OCI-M1 (cell line): ENCODE results near the gene HK3.
"Not testable (repeated sequence)": the region's sequence is repeated elsewhere in the genome, so short reads cannot be mapped to it uniquely, and the experiment has no call there.

ENCODE experiments used
- DNase-seq: peaks from one replicate; lab custom pipeline; 2025; lab: John Stamatoyannopoulos, UW

Gene HK3

DNA sequence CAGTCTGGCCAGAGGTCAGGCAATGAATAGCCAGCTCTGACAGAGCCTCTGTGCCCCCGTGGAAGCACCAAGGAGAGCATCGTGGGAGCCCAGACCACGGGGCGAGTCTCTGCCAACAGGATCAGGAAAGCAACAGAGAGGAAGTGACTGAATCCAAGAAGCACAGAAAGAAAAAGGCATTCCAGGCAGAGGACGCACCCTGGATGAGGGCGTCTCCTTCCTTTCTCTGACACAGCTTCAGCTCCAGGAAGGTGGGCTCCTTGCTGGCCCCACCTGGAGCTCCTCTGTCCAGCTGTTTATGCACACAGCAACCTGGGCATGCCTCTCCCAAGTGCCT is 16.6 kb downstream of the HK3 start:
- DNase-seq: no peak

DNA sequence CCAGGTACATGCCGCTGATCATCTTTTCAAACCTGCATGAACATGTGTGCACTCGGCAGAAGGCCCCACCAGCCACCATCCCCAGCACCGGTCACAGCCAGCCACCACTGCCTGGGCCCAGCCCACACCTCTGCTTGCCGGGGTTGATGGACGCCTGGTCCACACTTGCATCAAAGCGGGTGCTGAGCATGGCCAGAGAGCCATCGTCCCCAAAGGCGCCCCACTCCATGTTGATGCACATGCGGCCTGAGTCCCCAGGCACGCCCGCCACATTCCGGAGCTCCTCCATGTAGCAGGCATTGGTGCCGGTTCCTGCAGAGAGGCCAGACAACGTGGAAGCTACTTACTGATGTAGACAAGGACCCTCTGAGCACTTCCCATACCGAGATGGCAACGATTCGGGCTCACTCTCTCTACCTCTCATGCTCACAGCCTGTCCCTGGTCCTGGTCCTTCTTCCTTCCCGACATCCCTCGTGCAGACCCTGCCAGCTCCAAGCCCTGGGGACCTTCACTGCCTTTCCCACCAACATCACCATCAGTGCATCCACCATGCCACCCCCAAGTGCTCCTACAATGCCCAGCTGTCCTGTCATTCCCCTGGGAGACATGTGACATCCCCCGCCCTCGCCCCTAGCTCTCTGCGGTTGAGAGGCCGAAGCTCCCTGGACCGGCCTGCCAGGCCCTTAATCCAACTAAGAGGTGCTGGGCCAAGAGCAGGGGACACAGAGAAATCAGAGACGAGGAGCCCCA is 17.2 kb downstream of the HK3 start:
- no peak for DNase-seq

DNA sequence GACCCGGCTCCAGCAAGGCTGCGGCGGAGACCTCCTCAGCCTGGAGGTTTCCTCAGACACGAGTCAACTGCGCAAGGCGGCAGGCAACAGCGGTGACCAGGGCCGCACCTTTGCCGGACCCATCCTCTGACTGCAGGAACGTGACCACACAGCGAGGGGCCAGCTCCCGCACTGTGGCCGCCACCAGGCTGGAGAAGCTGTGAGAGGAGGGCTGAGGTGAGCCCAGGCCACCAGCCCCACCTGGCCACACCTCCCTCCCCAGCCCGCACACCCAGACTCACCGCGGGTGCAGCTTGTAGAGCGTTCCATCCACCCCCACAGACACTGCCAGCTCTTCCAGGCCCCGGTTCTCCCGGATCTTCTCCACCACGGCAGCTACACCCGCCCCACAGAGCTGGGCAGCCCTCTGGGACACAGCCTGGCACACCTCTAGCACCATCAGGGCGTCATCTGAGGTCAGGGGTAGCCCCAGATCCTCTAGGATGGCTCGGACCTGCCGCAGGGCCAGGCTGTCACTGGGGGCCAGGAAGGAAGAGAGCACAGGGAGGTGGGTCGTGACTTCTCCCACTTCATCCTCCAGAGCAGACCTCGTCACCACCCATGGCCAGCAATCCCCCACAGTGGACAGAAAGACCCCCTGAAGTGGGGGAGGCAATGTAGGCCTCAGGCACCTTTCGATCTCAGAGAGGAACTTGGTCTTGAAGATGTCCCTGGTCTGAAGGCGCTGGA is 18.0 kb downstream of the HK3 start:
- DNase-seq: no peak

DNA sequence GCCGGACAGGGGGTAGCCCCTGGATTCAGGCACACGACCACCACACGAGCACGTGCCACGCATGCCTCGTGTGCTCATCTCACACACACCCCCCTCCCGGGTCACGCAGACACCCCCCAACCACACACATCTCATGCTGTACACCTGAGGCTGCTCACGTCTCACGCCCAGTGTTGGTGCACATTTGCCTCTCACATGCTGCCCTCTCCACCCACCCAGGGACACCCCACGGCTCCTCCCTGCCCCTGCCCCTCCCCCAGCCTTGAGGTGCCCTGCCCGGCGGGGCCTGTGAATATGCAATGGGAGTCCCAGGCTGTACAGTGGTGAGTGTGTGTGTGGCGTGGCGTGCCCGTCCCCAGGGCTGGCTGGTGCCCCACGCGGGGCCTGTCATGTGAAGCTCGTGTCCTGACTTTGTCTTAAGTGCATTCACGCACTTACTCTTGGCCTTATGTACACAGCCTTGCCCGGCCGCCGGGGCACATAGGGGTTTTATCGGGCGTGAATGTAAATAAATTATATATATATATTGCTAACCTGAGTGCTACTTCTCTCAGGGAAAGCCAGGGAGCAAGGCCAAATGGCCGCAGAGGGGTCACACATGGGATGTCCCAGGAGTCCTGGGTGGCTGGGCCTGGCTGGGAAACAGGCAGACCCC is 18.7 kb downstream of the HK3 start:
- DNase-seq: no peak

DNA sequence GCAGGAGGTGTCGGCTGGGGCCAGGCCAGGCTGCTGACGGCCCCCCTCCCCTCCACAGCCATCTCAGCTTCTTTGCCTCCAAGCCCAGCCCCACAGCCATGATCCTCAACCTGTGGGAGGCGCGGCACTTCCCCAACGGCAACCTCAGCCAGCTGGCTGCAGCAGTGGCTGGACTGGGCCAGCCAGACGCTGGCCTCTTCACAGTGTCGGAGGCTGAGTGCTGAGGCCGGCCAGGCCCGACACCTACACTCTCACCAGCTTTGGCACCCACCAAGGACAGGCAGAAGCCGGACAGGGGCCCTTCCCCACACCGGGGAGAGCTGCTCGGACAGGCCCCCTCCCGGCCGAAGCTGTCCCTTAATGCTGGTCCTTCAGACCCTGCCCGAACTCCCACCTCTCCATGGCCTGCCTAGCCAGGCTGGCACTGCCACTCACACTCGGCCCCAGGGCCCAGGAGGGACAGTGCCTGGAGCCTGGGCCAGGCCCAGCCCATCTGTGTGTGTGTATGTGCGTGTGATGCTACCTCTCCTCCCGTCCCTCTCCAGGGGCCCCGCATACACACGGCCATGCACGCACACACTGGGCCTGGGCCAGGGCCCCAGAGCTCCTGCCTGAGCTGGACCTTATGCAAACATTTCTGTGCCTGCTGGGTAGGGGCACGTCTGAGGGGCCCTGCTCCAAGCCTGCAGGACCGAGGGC is 19.3 kb downstream of the HK3 start:
- no peak for DNase-seq

DNA sequence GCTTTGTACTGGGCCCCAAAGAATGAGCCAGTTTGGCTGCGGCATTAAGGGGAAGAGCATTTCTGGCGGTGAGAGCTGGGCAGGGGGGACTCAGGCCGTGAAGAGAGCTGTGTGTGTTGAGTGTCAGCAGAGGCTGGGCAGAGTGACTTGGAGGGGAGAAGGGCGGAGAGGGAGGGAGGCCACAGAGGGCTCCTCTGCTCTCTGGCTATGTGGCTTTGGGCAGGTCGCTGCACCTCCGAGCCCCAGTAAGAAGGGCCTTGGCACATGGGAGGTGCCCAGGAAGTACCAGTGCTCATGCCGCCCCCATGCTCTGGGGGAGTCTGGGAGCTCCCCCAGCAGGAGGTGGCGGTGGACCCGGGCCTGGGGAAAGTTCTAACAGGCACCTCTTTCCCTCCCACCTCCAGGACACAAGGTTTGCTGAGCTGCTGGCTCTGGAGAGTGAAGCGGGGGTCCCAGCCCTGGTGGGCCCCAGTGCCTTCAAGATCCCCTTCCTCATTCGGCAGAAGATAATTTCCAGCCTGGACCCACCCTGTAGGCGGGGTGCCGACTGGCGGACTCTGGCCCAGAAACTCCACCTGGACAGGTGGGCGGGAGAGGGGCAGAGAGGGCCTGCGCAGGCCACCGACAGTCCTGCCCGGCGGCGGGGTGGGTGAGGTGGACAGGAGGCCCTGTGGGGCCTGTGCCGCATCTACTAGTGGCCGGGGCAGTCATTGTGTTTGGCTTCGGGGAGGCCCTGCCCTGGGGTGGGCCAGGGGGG is 20.1 kb downstream of the HK3 start:
- no peak for DNase-seq

DNA sequence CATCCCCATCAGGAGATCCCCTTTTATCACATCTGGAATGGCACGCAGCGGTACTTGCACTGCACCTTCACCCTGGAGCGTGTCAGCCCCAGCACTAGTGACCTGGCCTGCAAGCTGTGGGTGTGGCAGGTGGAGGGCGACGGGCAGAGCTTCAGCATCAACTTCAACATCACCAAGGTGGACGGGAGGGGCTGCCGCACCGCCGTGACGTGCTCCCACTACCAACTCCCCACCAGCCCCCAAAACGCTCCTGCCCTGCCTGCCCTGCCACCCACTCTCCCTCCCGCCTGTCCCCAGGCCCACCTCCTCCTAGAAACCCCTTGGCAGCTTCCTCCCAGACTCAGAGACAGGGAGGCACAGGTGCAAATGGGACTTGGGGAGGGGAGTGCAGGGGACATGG is 20.7 kb downstream of the HK3 start:
- no peak for DNase-seq

DNA sequence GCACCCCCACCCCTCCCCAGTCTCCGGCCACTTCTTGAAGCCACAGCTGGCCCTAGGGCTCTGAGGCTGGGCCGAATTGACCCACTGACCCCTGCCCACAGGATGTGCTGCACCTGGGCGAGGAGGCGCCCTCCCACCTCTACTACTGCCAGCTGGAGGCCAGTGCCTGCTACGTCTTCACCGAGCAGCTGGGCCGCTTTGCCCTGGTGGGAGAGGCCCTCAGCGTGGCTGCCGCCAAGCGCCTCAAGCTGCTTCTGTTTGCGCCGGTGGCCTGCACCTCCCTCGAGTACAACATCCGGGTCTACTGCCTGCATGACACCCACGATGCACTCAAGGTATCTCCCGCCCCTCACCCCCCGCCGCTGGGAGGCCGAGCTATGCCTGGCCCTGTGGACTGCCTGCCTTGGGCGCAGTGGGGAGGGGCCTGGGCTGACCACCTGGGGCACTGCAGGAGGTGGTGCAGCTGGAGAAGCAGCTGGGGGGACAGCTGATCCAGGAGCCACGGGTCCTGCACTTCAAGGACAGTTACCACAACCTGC is 21.3 kb downstream of the HK3 start:
- no peak for DNase-seq

DNA sequence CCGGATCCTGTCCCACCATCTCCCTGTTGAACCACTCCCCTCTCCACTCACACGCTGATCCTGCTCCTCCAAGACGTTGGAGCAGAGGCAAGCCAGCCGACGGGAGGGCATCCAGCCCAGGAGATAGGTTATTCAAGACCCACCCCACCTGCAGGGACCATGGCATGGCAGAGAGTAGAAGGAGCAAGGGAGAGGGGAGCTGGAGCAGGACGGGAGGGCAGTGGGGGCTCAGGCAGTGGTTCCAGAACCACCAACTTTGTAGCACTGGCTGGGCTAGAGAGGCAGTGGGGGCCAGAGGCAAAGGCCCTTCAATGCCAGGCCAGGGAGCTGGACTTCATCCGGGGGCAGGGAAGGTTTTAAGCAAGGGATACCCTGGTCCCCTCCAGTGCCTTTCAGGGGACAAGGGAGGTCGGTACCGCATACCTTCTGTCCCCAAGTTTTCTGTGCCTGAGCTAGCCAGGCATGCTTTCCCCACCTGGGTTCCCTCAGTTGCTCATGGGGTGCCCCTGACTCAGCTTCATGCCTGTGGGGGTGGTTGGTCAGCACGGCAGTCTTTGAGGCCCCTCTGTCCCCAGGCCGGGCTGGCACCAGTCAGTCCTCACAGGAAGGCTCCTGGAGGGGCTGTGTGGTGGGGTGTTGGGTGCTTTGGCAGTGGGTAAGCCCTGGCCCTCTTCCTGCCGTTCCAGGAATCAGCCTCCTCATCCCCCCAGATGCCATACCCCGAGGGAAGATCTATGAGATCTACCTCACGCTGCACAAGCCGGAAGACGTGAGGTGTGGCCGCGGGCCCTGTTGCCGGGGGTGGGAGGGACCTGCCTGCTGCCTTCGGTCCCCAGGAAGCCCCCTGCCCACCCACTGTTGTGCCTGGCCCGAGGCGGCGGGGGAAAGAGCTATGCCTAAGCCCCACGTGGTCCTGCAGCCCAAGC is 22.4 kb downstream of the HK3 start:
- no peak for DNase-seq

DNA sequence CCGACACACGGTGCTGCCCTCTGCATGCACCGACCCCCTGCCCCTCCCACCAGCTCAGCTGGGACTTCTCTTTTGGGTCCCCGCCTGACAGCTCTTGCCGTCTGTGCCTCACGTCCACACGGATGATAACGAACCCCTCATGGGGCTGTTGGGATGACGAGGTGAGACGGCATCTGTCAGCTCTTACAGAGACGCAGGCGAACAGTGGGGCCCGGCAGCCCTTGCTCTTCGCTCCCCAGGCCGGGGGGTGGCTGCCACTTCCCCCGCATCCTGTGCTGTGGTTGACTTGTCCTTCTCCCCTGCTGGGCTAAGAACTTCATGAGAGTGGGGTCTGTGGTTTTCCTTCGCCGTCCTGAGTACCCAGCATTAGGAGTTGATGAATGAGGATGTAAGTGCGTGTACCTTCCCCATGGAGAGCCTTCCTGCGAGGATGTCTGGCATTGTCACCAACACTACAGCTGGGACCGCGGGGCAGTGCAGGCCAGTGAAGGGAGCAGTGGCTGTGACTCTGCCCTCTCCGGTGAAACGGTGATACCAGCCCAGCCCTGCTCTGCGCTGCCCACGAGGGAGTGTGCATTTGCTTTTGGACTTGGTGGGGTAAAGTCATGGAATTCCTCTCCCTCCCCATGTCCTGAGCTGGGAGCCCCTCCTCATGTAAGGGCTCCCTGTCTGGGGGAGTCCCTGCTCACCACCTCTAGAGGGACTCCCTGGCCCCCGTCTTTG is 23.2 kb downstream of the HK3 start:
- DNase-seq: no peak

DNA sequence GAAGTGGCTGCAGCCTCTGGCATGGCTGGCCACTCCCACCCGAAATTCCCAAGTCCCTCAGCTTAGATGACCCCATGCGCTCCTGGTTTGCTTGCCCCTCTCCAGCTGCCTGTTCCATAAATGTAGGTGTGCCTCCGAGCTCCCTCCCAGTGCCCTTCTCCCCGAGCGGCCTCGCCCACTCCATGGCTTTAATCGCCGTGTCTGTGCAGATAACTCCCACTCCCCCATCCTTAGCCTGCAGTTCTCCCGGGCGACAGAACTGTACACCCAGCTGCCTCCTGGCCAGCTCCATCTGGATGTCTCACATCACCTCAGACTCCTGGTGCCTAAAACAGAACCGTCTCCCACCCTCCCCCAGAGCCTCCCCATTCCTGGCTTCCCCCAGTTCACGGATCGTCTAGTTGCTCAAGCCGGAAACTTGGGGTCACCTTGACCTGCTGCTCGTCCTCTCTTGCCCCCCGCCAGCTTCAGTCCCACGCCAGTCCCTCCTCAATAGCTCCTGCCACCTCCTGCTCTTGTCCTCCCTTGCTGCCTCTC is 24.1 kb downstream of the HK3 start:
- no peak for DNase-seq

DNA sequence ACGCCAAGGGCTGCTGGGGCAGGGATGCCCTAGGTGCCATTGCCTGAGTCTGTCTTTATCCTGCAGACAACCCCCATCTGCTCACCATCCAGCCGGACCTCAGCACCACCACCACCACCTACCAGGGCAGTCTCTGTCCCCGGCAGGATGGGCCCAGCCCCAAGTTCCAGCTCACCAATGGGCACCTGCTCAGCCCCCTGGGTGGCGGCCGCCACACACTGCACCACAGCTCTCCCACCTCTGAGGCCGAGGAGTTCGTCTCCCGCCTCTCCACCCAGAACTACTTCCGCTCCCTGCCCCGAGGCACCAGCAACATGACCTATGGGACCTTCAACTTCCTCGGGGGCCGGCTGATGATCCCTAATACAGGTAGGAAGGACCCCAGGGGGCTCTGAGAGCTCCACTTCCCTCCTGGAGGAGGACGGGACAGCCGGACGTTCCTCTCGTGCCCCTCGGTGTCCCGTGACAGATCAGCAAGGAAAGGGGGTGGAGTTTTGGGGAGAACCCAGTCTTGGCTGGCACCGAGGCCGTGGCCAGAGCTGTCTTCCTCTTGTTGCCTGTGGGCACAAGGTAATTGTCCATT is 24.9 kb downstream of the HK3 start:
- DNase-seq: no peak

DNA sequence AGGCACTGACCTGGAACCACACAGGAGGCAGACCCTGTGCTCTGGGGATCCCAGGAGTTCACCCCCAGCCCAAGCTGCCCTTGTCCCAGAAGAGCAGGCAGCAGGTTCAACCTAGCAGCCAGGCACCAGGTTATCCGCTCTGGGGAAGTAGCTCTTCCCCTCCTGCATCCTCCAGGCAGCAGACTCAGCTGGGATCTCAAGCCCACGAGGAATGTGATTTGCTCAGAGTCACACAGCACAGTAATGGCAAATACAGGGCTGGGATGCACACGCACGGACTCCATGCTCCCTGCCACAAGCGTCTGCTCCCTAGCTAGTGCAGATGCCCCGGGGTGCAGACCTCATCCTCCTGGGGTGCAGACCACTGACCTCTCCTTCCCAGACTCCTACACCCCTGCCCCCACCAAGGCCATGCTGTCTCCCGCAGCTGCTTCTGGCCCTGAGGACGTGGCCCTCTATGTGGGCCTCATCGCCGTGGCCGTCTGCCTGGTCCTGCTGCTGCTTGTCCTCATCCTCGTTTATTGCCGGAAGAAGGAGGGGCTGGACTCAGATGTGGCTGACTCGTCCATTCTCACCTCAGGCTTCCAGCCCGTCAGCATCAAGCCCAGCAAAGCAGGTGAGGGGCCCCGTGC is 25.5 kb downstream of the HK3 start:
- no peak for DNase-seq

DNA sequence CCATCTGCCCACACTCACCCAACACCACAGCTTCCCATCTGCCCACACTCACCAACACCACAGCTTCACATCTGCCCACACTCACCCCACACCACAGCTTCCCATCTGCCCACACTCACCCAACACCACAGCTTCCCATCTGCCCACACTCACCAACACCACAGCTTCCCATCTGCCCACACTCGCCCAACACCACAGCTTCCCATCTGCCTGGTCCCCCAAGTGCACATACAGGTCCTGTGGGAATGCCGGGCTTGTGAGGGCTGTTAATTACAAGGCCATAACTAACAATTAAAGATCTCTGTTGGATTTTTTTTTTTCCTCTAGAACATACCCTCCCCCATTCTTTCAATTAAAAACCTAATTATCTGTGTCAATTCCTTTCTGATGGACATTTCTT is 26.1 kb downstream of the HK3 start:
- not testable (repeated sequence) for DNase-seq

DNA sequence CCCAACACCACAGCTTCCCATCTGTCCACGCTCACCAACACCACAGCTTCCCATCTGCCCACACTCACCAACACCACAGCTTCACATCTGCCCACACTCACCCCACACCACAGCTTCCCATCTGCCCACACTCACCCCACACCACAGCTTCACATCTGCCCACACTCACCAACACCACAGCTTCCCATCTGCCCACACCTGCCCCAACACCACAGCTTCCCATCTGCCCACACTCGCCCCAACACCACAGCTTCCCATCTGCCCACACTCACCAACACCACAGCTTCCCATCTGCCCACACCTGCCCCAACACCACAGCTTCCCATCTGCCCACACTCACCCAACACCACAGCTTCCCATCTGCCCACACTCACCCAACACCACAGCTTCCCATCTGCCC is 26.6 kb downstream of the HK3 start:
- DNase-seq: not testable (repeated sequence)

DNA sequence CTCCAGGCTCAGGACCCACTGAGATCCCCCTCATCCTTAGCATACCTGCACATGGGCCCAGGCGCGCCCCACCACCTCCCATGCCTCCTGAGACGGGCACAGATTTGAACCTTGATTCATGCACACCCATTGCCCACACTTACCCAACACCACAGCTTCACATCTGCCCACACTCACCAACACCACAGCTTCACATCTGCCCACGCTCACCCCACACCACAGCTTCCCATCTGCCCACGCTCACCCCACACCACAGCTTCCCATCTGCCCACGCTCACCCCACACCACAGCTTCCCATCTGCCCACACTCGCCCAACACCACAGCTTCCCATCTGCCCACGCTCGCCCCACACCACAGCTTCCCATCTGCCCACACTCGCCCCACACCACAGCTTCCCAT is 28.5 kb downstream of the HK3 start:
- DNase-seq: not testable (repeated sequence)

DNA sequence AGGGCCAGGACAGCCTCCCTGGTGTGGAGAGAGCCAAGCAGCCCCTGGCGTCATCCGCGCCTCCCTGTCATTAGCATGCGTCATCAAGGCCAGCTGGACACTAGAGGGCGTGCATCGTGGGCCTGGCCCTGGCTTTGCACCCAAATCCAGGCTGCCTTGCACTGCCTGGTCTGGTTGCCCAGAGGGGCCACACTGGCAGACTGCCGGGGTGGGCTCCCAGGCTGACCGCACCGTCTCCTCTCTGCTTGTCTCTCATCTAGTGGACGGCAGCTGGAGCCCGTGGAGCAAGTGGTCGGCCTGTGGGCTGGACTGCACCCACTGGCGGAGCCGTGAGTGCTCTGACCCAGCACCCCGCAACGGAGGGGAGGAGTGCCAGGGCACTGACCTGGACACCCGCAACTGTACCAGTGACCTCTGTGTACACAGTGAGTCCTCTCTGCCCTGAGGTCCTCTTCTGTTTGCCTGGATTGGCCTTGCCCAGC is 29.0 kb downstream of the HK3 start:
- DNase-seq: peak; percentile 3

DNA sequence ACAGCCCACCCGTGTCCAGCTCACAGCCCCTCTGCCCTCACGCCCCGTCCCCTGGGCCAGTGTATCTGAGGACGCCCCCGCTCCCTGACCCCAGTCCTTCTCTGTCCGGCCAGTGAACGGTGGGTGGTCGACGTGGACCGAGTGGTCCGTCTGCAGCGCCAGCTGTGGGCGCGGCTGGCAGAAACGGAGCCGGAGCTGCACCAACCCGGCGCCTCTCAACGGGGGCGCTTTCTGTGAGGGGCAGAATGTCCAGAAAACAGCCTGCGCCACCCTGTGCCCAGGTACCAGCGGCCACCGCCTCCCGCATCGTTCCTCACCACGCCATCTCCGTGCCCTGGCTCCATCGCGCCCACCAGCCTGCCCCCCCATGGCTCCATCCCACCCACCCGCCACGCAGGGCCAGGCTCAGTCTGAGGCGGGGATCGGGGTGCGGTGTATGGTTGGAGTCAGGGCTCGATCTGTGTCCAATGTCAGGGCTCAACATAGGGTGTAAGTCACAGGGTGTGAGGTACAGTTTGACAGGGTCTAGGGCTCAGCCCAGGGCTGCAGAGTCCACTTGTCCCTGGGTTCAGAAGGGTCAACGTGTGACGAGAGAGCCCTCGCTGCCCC is 29.5 kb downstream of the HK3 start:
- no peak for DNase-seq
